GM23248 (cell line): ENCODE results near the gene CCL11.

ENCODE experiments used
- EZH2 ChIP-seq: fragments of 200-600 bp; sonication (generic); IDR thresholded peaks from 2 replicates; pipeline ENCODE4 v1.6.1; 2018; ENCODE audit warnings: antibody characterized with exemption, mild to moderate bottlenecking; ENCODE audit not compliant: insufficient read depth, poor library complexity, severe bottlenecking
- EZH2phosphoT487 ChIP-seq: fragments of 200-600 bp; sonication (generic); IDR thresholded peaks from 2 replicates; pipeline ENCODE4 v1.6.1; 2018; ENCODE audit warnings: antibody characterized with exemption, moderate library complexity, mild to moderate bottlenecking, low read depth; ENCODE audit not compliant: insufficient read depth

GRCh38 chr17:34236281-34236892 is 49.2 kb upstream of the CCL11 start:
- TF ChIP-seq EZH2phosphoT487 = no peak
- TF ChIP-seq EZH2 = no peak
